ENCODE results near the gene LMAN1L. TPM values are rescaled to one million over a fixed set of nuclear protein-coding genes. Genes with fewer than 3 reads are reported as not detected.

LMAN1L gene
- total and polyA plus RNA-seq, 7 donors: 0.64 to 1.8 TPM; not detected in 5

DNA sequence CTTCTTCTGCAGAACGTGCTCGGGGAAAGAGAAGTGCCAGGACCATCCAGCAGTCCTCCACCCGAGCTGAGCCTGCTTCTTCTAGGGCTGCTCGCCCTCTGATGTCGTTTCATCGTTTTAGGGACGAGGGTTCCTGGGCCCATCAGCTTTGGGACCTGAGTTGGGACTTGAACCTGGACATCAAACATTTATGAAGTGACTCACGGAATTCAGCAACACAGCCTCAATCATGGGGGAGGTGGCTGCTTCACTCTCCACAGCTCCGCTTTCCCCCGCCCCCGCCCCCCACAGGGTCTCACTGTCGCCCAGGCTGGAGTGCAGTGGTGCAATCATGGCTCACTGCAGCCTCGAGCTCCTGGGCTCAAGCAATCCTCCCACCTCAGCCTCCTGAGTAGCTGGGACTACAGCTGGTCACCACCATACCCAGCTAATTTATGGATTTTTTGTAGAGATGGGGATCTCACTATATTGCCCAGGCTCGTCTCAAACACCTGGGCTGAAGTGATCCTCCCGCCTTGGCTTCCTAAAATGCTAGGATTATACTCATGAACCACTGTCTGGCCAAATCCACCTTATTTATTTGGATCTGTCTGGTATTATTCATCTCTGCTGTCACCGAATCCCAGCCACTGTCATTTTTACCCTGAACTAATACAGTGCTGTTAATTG is 61.3 kb downstream of the LMAN1L start:
- H3K9me3 ChIP-seq: no peaks in the 10 kb centered on the region
- H3K4me3 ChIP-seq: peak overlapping the region; percentile 57 to 74 (median 64)
- peaks cover 0 to 46% (median 39%) of the 10 kb centered on the region in 4 donors for H3K4me1 ChIP-seq
- H3K27ac ChIP-seq: peak overlapping the region; percentile 85 to 94 (median 88)
- no peak for DNase-seq
- TF ChIP-seq POLR2A (IDR thresholded peaks at IDR 0.05): no peak
- TF ChIP-seq EP300 (IDR thresholded peaks at IDR 0.05): no peak
- TF ChIP-seq POLR2AphosphoS5 (IDR thresholded peaks at IDR 0.05): no peak
- no peak for TF ChIP-seq CTCF (IDR thresholded peaks at IDR 0.05)
- peaks cover 0 to 4% (median 0%) of the 10 kb centered on the region in 4 donors for H3K36me3 ChIP-seq
- intact Hi-C loops (cut with DNase I): loop anchor here (5.0 kb wide), 1 partner anchor 33 kb away; the partner anchor contains the start of gene FAM219B
- H3K27me3 ChIP-seq: no peaks in the 10 kb centered on the region
- WGBS, 2 donors: 21 to 41% methylated on average over 16 of the region's 16 CpGs

Small RNA genes lying within 50 kb of the gene (small RNA-seq; reads per million reads assigned to genes)
- gene CPLX3 (0 reads per million in 3 donors), gene MIR4513 (0 reads per million in 3 donors), gene MIR6882 (0 to 0.54 (median 0.12) reads per million in 3 donors)

Other genes with a start within 250 kb of the LMAN1L start
- gene CLK3, start 197.0 kb upstream of the LMAN1L start, total RNA-seq: 100 to 1,000 TPM in 3 of 4 donors, 10 to 100 TPM in 1; 73.1 to 124 (median 115) TPM
- 10 to 100 TPM; 59.5 to 75.5 (median 60.1) TPM for gene CLK3, start 197.0 kb upstream of the LMAN1L start, polyA plus RNA-seq
- 10 to 100 TPM; 11.7 to 20.2 (median 17.7) TPM for gene EDC3, start 116.8 kb upstream of the LMAN1L start, total RNA-seq
- 10 to 100 TPM; 11.6 to 22.0 (median 12.0) TPM for gene EDC3, start 116.8 kb upstream of the LMAN1L start, polyA plus RNA-seq
- gene CYP1A1, start 87.3 kb upstream of the LMAN1L start, total RNA-seq: 1 to 10 TPM in 1 of 4 donors, under 1 TPM in 2, not detected in 1; 0.36 to 4.7 (median 0.49) TPM
- under 1 TPM in 2 of 3 donors, not detected in 1; 0.09 to 0.92 TPM for gene CYP1A1, start 87.3 kb upstream of the LMAN1L start, polyA plus RNA-seq
- gene CYP1A2, start 64.0 kb upstream of the LMAN1L start, total RNA-seq: not detected
- gene CYP1A2, start 64.0 kb upstream of the LMAN1L start, polyA plus RNA-seq: not detected
- 10 to 100 TPM in 3 of 4 donors, 1 to 10 TPM in 1; 9.7 to 22.4 (median 14.2) TPM for gene CSK, start 30.8 kb upstream of the LMAN1L start, total RNA-seq
- gene CSK, start 30.8 kb upstream of the LMAN1L start, polyA plus RNA-seq: 100 to 1,000 TPM in 1 of 3 donors, 10 to 100 TPM in 2; 40.8 to 125 (median 55.0) TPM
- gene CPLX3, start 13.8 kb downstream of the LMAN1L start, total RNA-seq: under 1 TPM in 1 of 4 donors, not detected in 3; 0.41 TPM
- under 1 TPM in 1 of 3 donors, not detected in 2; 0.28 TPM for gene CPLX3, start 13.8 kb downstream of the LMAN1L start, polyA plus RNA-seq
- 10 to 100 TPM; 21.1 to 46.8 (median 30.6) TPM for gene ULK3, start 30.3 kb downstream of the LMAN1L start, total RNA-seq
- gene ULK3, start 30.3 kb downstream of the LMAN1L start, polyA plus RNA-seq: 10 to 100 TPM; 46.9 to 48.6 (median 48.4) TPM
- gene SCAMP2, start 60.5 kb downstream of the LMAN1L start, total RNA-seq: 10 to 100 TPM; 27.8 to 37.8 (median 36.2) TPM
- 100 to 1,000 TPM in 1 of 3 donors, 10 to 100 TPM in 2; 28.7 to 131 (median 33.0) TPM for gene SCAMP2, start 60.5 kb downstream of the LMAN1L start, polyA plus RNA-seq
- 10 to 100 TPM; 34.9 to 52.0 (median 45.5) TPM for gene MPI, start 77.2 kb downstream of the LMAN1L start, total RNA-seq
- 10 to 100 TPM; 45.6 to 87.4 (median 56.5) TPM for gene MPI, start 77.2 kb downstream of the LMAN1L start, polyA plus RNA-seq
- gene FAM219B, start 94.0 kb downstream of the LMAN1L start, total RNA-seq: 10 to 100 TPM; 50.5 to 65.0 (median 57.2) TPM
- 10 to 100 TPM; 16.6 to 38.4 (median 30.1) TPM for gene FAM219B, start 94.0 kb downstream of the LMAN1L start, polyA plus RNA-seq
- gene COX5A, start 125.2 kb downstream of the LMAN1L start, total RNA-seq: 100 to 1,000 TPM in 1 of 4 donors, 10 to 100 TPM in 3; 73.7 to 124 (median 81.6) TPM
- gene COX5A, start 125.2 kb downstream of the LMAN1L start, polyA plus RNA-seq: 1,000 to 10,000 TPM in 1 of 3 donors, 100 to 1,000 TPM in 2; 783 to 1,227 (median 854) TPM
- 1 to 10 TPM; 3.7 to 4.8 (median 4.7) TPM for gene RPP25, start 143.9 kb downstream of the LMAN1L start, total RNA-seq
- gene RPP25, start 143.9 kb downstream of the LMAN1L start, polyA plus RNA-seq: 10 to 100 TPM in 2 of 3 donors, 1 to 10 TPM in 1; 9.0 to 24.0 (median 16.1) TPM
- 1 to 10 TPM; 1.3 to 4.6 (median 2.9) TPM for gene SCAMP5, start 182.7 kb downstream of the LMAN1L start, total RNA-seq
- 10 to 100 TPM in 2 of 3 donors, 1 to 10 TPM in 1; 2.4 to 26.5 (median 18.3) TPM for gene SCAMP5, start 182.7 kb downstream of the LMAN1L start, polyA plus RNA-seq
- gene PPCDC, start 210.8 kb downstream of the LMAN1L start, total RNA-seq: 10 to 100 TPM in 2 of 4 donors, 1 to 10 TPM in 2; 7.9 to 18.9 (median 12.0) TPM
- gene PPCDC, start 210.8 kb downstream of the LMAN1L start, polyA plus RNA-seq: 10 to 100 TPM; 16.2 to 37.0 (median 31.2) TPM